HepG2 (cell line): ENCODE measurements around the gene SLC7A11.

Source experiments
- EHMT2 ChIP-seq: fragments of 200-600 bp; sonication (generic); IDR thresholded peaks from 2 replicates; pipeline ENCODE4 v1.7.0; 2017; ENCODE audit warnings: antibody characterized with exemption, low read depth, low read length, borderline replicate concordance
- KDM1A ChIP-seq: IDR thresholded peaks from 2 replicates; pipeline ENCODE4 v1.6.1; 2016; ENCODE audit warnings: missing compliant biosample characterization
- MTF1 ChIP-seq: sonication (generic); formaldehyde crosslinking; IDR thresholded peaks from 2 replicates; pipeline ENCODE4 v1.5.0; 2020; ENCODE audit warnings: missing genetic modification reagents
- NR2C2 ChIP-seq: sonication (generic); formaldehyde crosslinking; IDR thresholded peaks from 2 replicates; pipeline ENCODE4 v1.4.0; 2020; ENCODE audit warnings: missing genetic modification reagents, mild to moderate bottlenecking, moderate library complexity, borderline replicate concordance
- PHF20 ChIP-seq: sonication (generic); formaldehyde crosslinking; IDR thresholded peaks from 2 replicates; pipeline ENCODE4 v1.5.0; 2020; ENCODE audit warnings: mild to moderate bottlenecking, missing genetic modification reagents
- SRSF1 ChIP-seq: fragments of 200-400 bp; formaldehyde crosslinking; optimal IDR thresholded peaks from 2 replicates; pipeline ENCODE3; 2017; ENCODE audit warnings: mild to moderate bottlenecking, low read depth, low read length, moderate library complexity
- TARDBP ChIP-seq: sonication (generic); formaldehyde crosslinking; IDR thresholded peaks from 2 replicates; pipeline ENCODE4 v1.8.0; 2022; ENCODE audit warnings: mild to moderate bottlenecking, missing genetic modification reagents
- ZNF10 ChIP-seq: sonication (generic); formaldehyde crosslinking; IDR thresholded peaks from 2 replicates; pipeline ENCODE4 v1.4.0; 2020; ENCODE audit warnings: mild to moderate bottlenecking, low read depth, missing genetic modification reagents, borderline replicate concordance
- ZNF24 ChIP-seq: fragments of 450-650 bp; IDR thresholded peaks from 2 replicates; pipeline ENCODE4 v1.6.1; 2017; ENCODE audit warnings: antibody characterized with exemption, mild to moderate bottlenecking
- ZNF549 ChIP-seq: sonication (generic); formaldehyde crosslinking; IDR thresholded peaks from 2 replicates; pipeline ENCODE4 v1.5.0; 2020; ENCODE audit warnings: missing genetic modification reagents
- ZNF776 ChIP-seq: sonication (generic); formaldehyde crosslinking; IDR thresholded peaks from 2 replicates; pipeline ENCODE4 v1.4.0; 2020; ENCODE audit warnings: mild to moderate bottlenecking, missing genetic modification reagents
- TF ChIP-seq, protein P1 (sequence below): sonication (generic); formaldehyde crosslinking; IDR thresholded peaks from 2 replicates; pipeline ENCODE4 v1.5.0; 2020; ENCODE audit warnings: mild to moderate bottlenecking, missing genetic modification reagents, borderline replicate concordance

- TF ChIP-seq SRSF1: no peak
- TF ChIP-seq ZNF776 (CRISPR knock-in tag): no peak
- TF ChIP-seq EHMT2: no peak
- TF ChIP-seq, protein P1, sequence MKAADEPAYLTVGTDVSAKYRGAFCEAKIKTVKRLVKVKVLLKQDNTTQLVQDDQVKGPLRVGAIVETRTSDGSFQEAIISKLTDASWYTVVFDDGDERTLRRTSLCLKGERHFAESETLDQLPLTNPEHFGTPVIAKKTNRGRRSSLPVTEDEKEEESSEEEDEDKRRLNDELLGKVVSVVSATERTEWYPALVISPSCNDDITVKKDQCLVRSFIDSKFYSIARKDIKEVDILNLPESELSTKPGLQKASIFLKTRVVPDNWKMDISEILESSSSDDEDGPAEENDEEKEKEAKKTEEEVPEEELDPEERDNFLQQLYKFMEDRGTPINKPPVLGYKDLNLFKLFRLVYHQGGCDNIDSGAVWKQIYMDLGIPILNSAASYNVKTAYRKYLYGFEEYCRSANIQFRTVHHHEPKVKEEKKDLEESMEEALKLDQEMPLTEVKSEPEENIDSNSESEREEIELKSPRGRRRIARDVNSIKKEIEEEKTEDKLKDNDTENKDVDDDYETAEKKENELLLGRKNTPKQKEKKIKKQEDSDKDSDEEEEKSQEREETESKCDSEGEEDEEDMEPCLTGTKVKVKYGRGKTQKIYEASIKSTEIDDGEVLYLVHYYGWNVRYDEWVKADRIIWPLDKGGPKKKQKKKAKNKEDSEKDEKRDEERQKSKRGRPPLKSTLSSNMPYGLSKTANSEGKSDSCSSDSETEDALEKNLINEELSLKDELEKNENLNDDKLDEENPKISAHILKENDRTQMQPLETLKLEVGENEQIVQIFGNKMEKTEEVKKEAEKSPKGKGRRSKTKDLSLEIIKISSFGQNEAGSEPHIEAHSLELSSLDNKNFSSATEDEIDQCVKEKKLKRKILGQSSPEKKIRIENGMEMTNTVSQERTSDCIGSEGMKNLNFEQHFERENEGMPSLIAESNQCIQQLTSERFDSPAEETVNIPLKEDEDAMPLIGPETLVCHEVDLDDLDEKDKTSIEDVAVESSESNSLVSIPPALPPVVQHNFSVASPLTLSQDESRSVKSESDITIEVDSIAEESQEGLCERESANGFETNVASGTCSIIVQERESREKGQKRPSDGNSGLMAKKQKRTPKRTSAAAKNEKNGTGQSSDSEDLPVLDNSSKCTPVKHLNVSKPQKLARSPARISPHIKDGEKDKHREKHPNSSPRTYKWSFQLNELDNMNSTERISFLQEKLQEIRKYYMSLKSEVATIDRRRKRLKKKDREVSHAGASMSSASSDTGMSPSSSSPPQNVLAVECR (CRISPR knock-in tag): no peak
- no peak for TF ChIP-seq ZNF24
- TF ChIP-seq PHF20 (CRISPR knock-in tag): no peak
- no peak for TF ChIP-seq TARDBP (CRISPR knock-in tag)
- no peak for TF ChIP-seq NR2C2
- no peak for TF ChIP-seq ZNF549 (CRISPR knock-in tag)
- TF ChIP-seq KDM1A (CRISPR knock-in tag): no peak
- no peak for TF ChIP-seq ZNF10
- no peak for TF ChIP-seq MTF1 (CRISPR knock-in tag)
Measured at GRCh38 chr4:138190452-138190858, 51.7 kb downstream of the SLC7A11 start.
